22Rv1 (cell line): ENCODE measurements around the gene SENP2.
"Not testable (repeated sequence)": the region's sequence is repeated elsewhere in the genome, so short reads cannot be mapped to it uniquely, and the experiment has no call there.

ENCODE experiments used
- CTCF ChIP-seq: fragments of 450-650 bp; IDR thresholded peaks from 2 replicates; pipeline ENCODE4 v1.5.1; 2017; ENCODE audit warnings: mild to moderate bottlenecking
- ZFX ChIP-seq: fragments of 450-650 bp; IDR thresholded peaks from 2 replicates; pipeline ENCODE4 v1.6.1; 2017; ENCODE audit warnings: antibody characterized with exemption, borderline replicate concordance

- peak; percentile 85 for TF ChIP-seq CTCF
- TF ChIP-seq ZFX = not testable (repeated sequence)
Observed at GRCh38 chr3:185575108-185575869, 10.8 kb upstream of the SENP2 start.
